ENCODE data around the gene ADGRL3. TPM values are rescaled to one million over a fixed set of nuclear protein-coding genes. Genes with fewer than 3 reads are reported as not detected.

The ADGRL3 gene
- total RNA-seq, 1 donor from 2014 or later = 34.5 TPM

DNA sequence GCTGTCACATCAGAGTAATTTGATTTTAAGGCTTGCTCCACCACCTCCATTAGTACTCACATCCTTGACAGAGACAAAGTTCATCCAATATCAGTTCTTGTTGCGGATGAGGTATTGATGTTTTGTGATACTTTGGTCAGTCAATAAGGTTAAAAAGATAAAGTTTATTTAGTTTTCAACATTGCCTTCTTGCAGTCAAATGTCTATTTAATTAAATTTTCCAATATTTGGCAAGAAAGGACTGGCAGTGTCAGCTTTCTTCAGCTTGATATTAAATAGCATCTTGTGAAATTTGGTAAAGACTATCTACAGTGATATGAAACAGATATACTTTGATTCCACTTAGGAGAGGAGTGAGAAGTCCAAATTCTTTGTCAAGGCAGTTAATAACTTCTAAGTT, 493.4 kb downstream of the ADGRL3 start:
- DNase-seq (ENCODE audit: low read depth, low spot score) = no peak
- Mint-ChIP-seq H3K4me1 (no peaks in the 10 kb centered on the region), H3K27ac (ENCODE audit: unreplicated experiment) (no peak overlapping the region), H3K27me3 (ENCODE audit: low read depth) (no peaks in the 10 kb centered on the region), H3K36me3 (ENCODE audit: low read depth) (no peaks in the 10 kb centered on the region), H3K9me3 (no peaks in the 10 kb centered on the region), H3K4me3 (no peak overlapping the region)
- no peak for TF ChIP-seq CTCF (conservative IDR thresholded peaks at IDR 0.05)

DNA sequence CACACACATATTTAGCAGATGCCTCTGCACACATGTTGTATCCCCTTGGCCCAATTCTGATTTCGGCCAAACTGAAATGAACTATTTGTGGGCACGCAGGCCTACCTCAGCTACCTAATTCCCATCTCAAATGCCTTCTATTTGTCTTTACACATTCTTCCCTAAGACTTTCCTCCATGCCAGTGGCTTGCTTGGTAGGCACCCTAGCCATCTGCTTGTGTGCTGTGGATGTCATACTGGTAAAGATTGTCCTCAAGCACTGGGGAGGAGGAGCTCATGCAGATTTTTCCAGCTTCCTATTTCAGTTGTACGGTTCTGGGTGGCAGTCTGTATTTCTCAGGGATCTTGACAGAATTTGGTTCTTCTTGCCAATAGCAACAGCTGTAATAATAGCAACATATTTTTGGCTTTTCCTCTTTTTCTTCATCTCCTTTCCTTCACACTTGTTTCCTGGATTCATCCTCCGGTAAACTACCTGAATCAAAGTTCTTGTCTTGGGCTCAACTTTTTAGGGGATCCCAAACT, 514.3 kb downstream of the ADGRL3 start:
- H3K27ac Mint-ChIP-seq (ENCODE audit: unreplicated experiment) = no peak overlapping the region

DNA sequence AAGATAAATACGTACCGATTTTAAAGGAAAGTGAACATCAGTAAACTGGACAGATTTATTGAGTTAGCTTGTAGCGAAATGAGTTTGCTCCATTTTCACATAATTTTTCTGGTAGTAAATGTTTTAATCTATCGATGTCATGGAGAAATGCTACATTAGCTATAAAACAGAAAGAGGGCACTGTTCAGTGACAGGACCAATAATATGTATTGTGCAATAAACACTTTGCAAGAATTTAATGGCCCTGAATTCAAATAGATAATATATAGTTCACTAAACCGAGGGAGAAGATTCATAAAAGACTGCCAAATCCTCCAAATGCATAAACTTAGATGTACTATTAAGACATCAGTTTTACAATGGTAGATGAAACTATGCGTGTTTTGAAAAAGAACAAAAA, 516.3 kb downstream of the ADGRL3 start:
- H3K9me3 Mint-ChIP-seq = no peaks in the 10 kb centered on the region
- H3K27ac Mint-ChIP-seq (ENCODE audit: unreplicated experiment) = no peak overlapping the region
- no peaks in the 10 kb centered on the region for H3K36me3 Mint-ChIP-seq (ENCODE audit: low read depth)
- no peak for TF ChIP-seq CTCF (conservative IDR thresholded peaks at IDR 0.05)
- H3K4me1 Mint-ChIP-seq = peaks cover 7% of the 10 kb centered on the region
- H3K4me3 Mint-ChIP-seq = no peak overlapping the region
- no peak for DNase-seq (ENCODE audit: low read depth, low spot score)
- no peaks in the 10 kb centered on the region for H3K27me3 Mint-ChIP-seq (ENCODE audit: low read depth)

More for the DNA sequence above, 514.3 kb downstream of the ADGRL3 start:
- DNase-seq (ENCODE audit: low read depth, low spot score) = no peak
- Mint-ChIP-seq H3K27me3 (ENCODE audit: low read depth) (no peaks in the 10 kb centered on the region), H3K9me3 (no peaks in the 10 kb centered on the region), H3K4me3 (no peak overlapping the region), H3K4me1 (peaks cover 7% of the 10 kb centered on the region), H3K36me3 (ENCODE audit: low read depth) (no peaks in the 10 kb centered on the region)
- TF ChIP-seq CTCF (conservative IDR thresholded peaks at IDR 0.05) = no peak

DNA sequence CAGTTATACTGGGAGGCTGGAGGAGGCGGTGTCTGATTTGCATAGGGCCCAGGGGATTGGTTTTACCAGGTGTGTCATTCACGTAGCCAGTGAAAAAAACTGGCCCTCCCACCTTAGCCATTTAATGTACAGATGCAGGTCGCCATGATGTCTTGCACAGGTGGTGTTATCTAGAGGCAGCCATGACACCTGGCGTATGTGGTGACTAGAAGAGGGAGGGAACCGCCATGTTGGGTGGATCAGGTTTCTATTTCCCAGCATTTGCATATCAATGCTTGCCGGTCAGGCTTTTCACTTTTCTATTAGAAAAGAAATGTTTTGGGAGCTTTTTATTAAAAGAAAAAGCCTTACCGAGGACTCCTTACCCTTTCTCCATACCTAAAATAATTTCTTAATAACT, 523.4 kb downstream of the ADGRL3 start:
- no peak for TF ChIP-seq CTCF (conservative IDR thresholded peaks at IDR 0.05)
- H3K27me3 Mint-ChIP-seq (ENCODE audit: low read depth) = no peaks in the 10 kb centered on the region
- no peaks in the 10 kb centered on the region for H3K9me3 Mint-ChIP-seq
- no peak for DNase-seq (ENCODE audit: low read depth, low spot score)
- H3K4me3 Mint-ChIP-seq = no peak overlapping the region
- H3K4me1 Mint-ChIP-seq = no peaks in the 10 kb centered on the region
- no peak overlapping the region for H3K27ac Mint-ChIP-seq (ENCODE audit: unreplicated experiment)
- H3K36me3 Mint-ChIP-seq (ENCODE audit: low read depth) = peaks cover 3% of the 10 kb centered on the region

- no peaks in the 10 kb centered on the region for H3K9me3 Mint-ChIP-seq
- no peak for DNase-seq (ENCODE audit: low read depth, low spot score)
- no peak overlapping the region for H3K27ac Mint-ChIP-seq (ENCODE audit: unreplicated experiment)
- H3K27me3 Mint-ChIP-seq (ENCODE audit: low read depth) = no peaks in the 10 kb centered on the region
- peaks cover 3% of the 10 kb centered on the region for H3K36me3 Mint-ChIP-seq (ENCODE audit: low read depth)
- no peaks in the 10 kb centered on the region for H3K4me1 Mint-ChIP-seq
- no peak for TF ChIP-seq CTCF (conservative IDR thresholded peaks at IDR 0.05)
- no peak overlapping the region for H3K4me3 Mint-ChIP-seq
Observed at GRCh38 chr4:61727286-61727685, 527.2 kb downstream of the ADGRL3 start.

GRCh38 chr4:61734409-61734808, 534.3 kb downstream of the ADGRL3 start:
- Mint-ChIP-seq H3K4me3 (no peak overlapping the region), H3K27ac (ENCODE audit: unreplicated experiment) (no peak overlapping the region), H3K27me3 (ENCODE audit: low read depth) (no peaks in the 10 kb centered on the region), H3K4me1 (no peaks in the 10 kb centered on the region), H3K36me3 (ENCODE audit: low read depth) (peaks cover 25% of the 10 kb centered on the region), H3K9me3 (peaks cover 10% of the 10 kb centered on the region)
- no peak for TF ChIP-seq CTCF (conservative IDR thresholded peaks at IDR 0.05)
- no peak for DNase-seq (ENCODE audit: low read depth, low spot score)
